IMR-90 (cell line): ENCODE data around the gene ANK2. TPM values are rescaled to one million over a fixed set of nuclear protein-coding genes. Genes with fewer than 3 reads are reported as not detected.

Source experiments
- ATAC-seq: fragments of 200-7000 bp; cut with Tn5 transposase; 2 replicates; pipeline ENCODE4 v1.9.1; 2020; ENCODE audit warnings: low read depth, mild to moderate bottlenecking, moderate library complexity
- BruUV-seq: library from RNA; stranded (reverse); fragments of 400-500 nt; replicated peaks from 2 replicates; lab custom pipeline; 2021; lab: Mats Ljungman, UMichigan
- CTCF ChIA-PET: fragments of 300-600 bp; formaldehyde crosslinking; extraction: SDS; loops from one replicate; lab custom pipeline; 2021; ENCODE audit warnings: antibody characterized with exemption; lab: Yijun Ruan, JAX
- POLR2A ChIA-PET: fragments of 300-600 bp; sonication (Branson Sonifier 250); formaldehyde crosslinking; loops from one replicate; lab custom pipeline; 2022; ENCODE audit warnings: antibody characterized with exemption; ENCODE audit not compliant: unreplicated experiment; lab: Charles Lee
- DNase-seq: peaks from one replicate; pipeline ENCODE4 v3.0.0; 2013
- H2AFZ ChIP-seq: replicated peaks from 2 replicates; pipeline ENCODE3; 2013; ENCODE audit warnings: low read length, mild to moderate bottlenecking; ENCODE audit not compliant: poor library complexity
- H2AK5ac ChIP-seq: 2 replicates; pipeline ENCODE4 v1.6.1; 2013; ENCODE audit warnings: low read depth, low read length, inconsistent platforms
- H2AK9ac ChIP-seq: replicated peaks from 2 replicates; pipeline ENCODE3; 2013; ENCODE audit warnings: mild to moderate bottlenecking, low read depth, low read length, moderate library complexity; ENCODE audit not compliant: poor library complexity
- H2BK120ac ChIP-seq: 2 replicates; pipeline ENCODE4 v1.6.1; 2013; ENCODE audit warnings: low read depth, low read length, inconsistent platforms
- H2BK15ac ChIP-seq: 3 replicates; pipeline ENCODE4 v1.6.1; 2013; ENCODE audit warnings: low read depth, low read length, inconsistent platforms
- H2BK20ac ChIP-seq: 2 replicates; pipeline ENCODE4 v1.6.1; 2013; ENCODE audit warnings: low read depth, mild to moderate bottlenecking, inconsistent platforms, low read length, moderate library complexity
- H2BK5ac ChIP-seq: 2 replicates; pipeline ENCODE4 v1.6.1; 2013; ENCODE audit warnings: mild to moderate bottlenecking, low read depth, low read length, inconsistent platforms; ENCODE audit not compliant: poor library complexity, severe bottlenecking
- H3K14ac ChIP-seq: replicated peaks from 2 replicates; pipeline ENCODE4 v1.6.1; 2013; ENCODE audit warnings: low read depth, low read length, inconsistent platforms
- H3K18ac ChIP-seq: 2 replicates; pipeline ENCODE4 v1.6.1; 2013; ENCODE audit warnings: low read depth, low read length, control low read depth
- H3K23ac ChIP-seq: 2 replicates; pipeline ENCODE4 v1.6.1; 2013; ENCODE audit warnings: low read depth, low read length, inconsistent platforms
- H3K27ac ChIP-seq: 2 replicates; pipeline ENCODE4 v1.5.1; 2013; ENCODE audit warnings: mild to moderate bottlenecking, control low read depth, low read length; ENCODE audit not compliant: insufficient read depth
- H3K27me3 ChIP-seq: 2 replicates; pipeline ENCODE4 v1.6.1; 2013; ENCODE audit warnings: low read length; ENCODE audit not compliant: control insufficient read depth, insufficient read depth
- H3K36me3 ChIP-seq: 2 replicates; pipeline ENCODE4 v1.6.1; 2013; ENCODE audit warnings: low read length, mixed read lengths; ENCODE audit not compliant: control insufficient read depth, insufficient read depth
- H3K4ac ChIP-seq: 2 replicates; pipeline ENCODE4 v1.6.1; 2013; ENCODE audit warnings: low read depth, low read length, inconsistent platforms
- H3K4me1 ChIP-seq: 2 replicates; pipeline ENCODE4 v1.6.1; 2013; ENCODE audit warnings: low read length, mixed read lengths; ENCODE audit not compliant: control insufficient read depth, insufficient read depth
- H3K4me2 ChIP-seq: 2 replicates; pipeline ENCODE4 v1.6.1; 2013; ENCODE audit warnings: low read depth, mild to moderate bottlenecking, control low read depth, low read length, moderate library complexity
- H3K4me3 ChIP-seq: 2 replicates; pipeline ENCODE4 v1.5.1; 2013; ENCODE audit warnings: low read depth, mild to moderate bottlenecking, control low read depth, low read length, moderate library complexity; ENCODE audit not compliant: insufficient read depth
- H3K56ac ChIP-seq: 2 replicates; pipeline ENCODE4 v1.6.1; 2013; ENCODE audit warnings: low read length, inconsistent platforms; ENCODE audit not compliant: insufficient read depth; ENCODE audit errors: extremely low read depth
- H3K79me1 ChIP-seq, 2 experiments: 2 replicates each; pipeline ENCODE4 v1.6.1; 2013; ENCODE audit warnings: low read length in 2 of 2, inconsistent platforms in 1 of 2, low read depth in 1 of 2
- H3K9ac ChIP-seq: 2 replicates; pipeline ENCODE4 v1.6.1; 2013; ENCODE audit warnings: low read depth, low read length, control low read depth
- H3K9me1 ChIP-seq: 2 replicates; pipeline ENCODE4 v1.6.1; 2013; ENCODE audit warnings: low read length, inconsistent platforms; ENCODE audit not compliant: insufficient read depth
- H3K9me3 ChIP-seq: 2 replicates; pipeline ENCODE4 v1.6.1; 2013; ENCODE audit warnings: low read length; ENCODE audit not compliant: control insufficient read depth, insufficient read depth
- H4K20me1 ChIP-seq: 2 replicates; pipeline ENCODE4 v1.6.1; 2013; ENCODE audit warnings: low read length, inconsistent platforms; ENCODE audit not compliant: insufficient read depth
- H4K5ac ChIP-seq: 2 replicates; pipeline ENCODE4 v1.6.1; 2013; ENCODE audit warnings: mild to moderate bottlenecking, low read depth, low read length, control low read depth
- H4K8ac ChIP-seq, 2 experiments: 2 replicates each; pipeline ENCODE4 v1.6.1; 2013; ENCODE audit warnings: low read depth in 2 of 2, low read length in 2 of 2, control low read depth in 1 of 2, inconsistent platforms in 1 of 2
- H4K91ac ChIP-seq: 2 replicates; pipeline ENCODE4 v1.6.1; 2013; ENCODE audit warnings: low read depth, low read length, inconsistent platforms; ENCODE audit not compliant: insufficient read depth
- CEBPB ChIP-seq: IDR thresholded peaks from 2 replicates; pipeline ENCODE4 v1.6.1; 2012; ENCODE audit warnings: low read depth, low read length, improper control_type of control experiment
- CHD1 ChIP-seq: IDR thresholded peaks from 2 replicates; pipeline ENCODE4 v1.6.1; 2012; ENCODE audit warnings: low read depth, low read length, improper control_type of control experiment
- MAFK ChIP-seq: IDR thresholded peaks from 2 replicates; pipeline ENCODE4 v1.6.1; 2012; ENCODE audit warnings: low read depth, low read length, improper control_type of control experiment
- NFE2L2 ChIP-seq: fragments of 150-350 bp; IDR thresholded peaks from 2 replicates; pipeline ENCODE4 v1.6.1; 2016; ENCODE audit warnings: low read depth, mild to moderate bottlenecking, low read length
- RAD21 ChIP-seq: IDR thresholded peaks from 2 replicates; pipeline ENCODE4 v1.6.1; 2012; ENCODE audit warnings: low read length, improper control_type of control experiment
- SMC3 ChIP-seq: fragments of 150-350 bp; IDR thresholded peaks from 2 replicates; pipeline ENCODE4 v1.6.1; 2016; ENCODE audit warnings: low read depth, mild to moderate bottlenecking, antibody characterized with exemption, low read length, moderate library complexity
- WGBS, 2 experiments: methylation state at CpG; one replicate each; pipeline versions ENCODE4 v1.1.5 to v1.1.7; 2013; ENCODE audit warnings: missing lambda C conversion rate in 2 of 2; ENCODE audit not compliant: insufficient read length in 1 of 2; ENCODE audit errors: extremely low coverage in 2 of 2; 5-methylcytosine and 5-hydroxymethylcytosine counted together
- dilution Hi-C: fragments of 300-500 bp; cut with HindIII; formaldehyde crosslinking; loops from one replicate; pipeline ENCODE4 v1.14.3; 2018; ENCODE audit warnings: low sequenced_read_pairs; ENCODE audit not compliant: unreplicated experiment
- in situ Hi-C: fragments of 300-500 bp; cut with MboI; formaldehyde crosslinking; loops from 3 replicates; pipeline ENCODE4 v1.14.3; 2019; ENCODE audit warnings: low sequenced_read_pairs, inconsistent platforms, mixed read lengths
- intact Hi-C: fragments of 100-400 bp; cut with micrococcal nuclease; formaldehyde crosslinking; loops from 2 replicates; pipeline ENCODE4 v1.10.0; 2022
- polyA plus RNA-seq, 3 experiments: library from polyadenylated mRNA; depleted of rRNA; stranded (reverse); fragments of >200 nt; gene quantifications; 2 replicates each; pipeline ENCODE4 v1.2.3, GENCODE V29; 2012; ENCODE audit warnings: low replicate concordance in 1 of 3
- total RNA-seq: library from RNA; depleted of rRNA; stranded (reverse); fragments of >200 nt; gene quantifications from 2 replicates; pipeline ENCODE4 v1.2.3, GENCODE V29; 2012
- TF ChIP-seq, protein P1 (sequence below): fragments of 150-350 bp; IDR thresholded peaks from 2 replicates; pipeline ENCODE4 v1.6.1; 2016; ENCODE audit warnings: low read depth, mild to moderate bottlenecking, low read length, moderate library complexity, borderline replicate concordance

The ANK2 gene
- total and polyA plus RNA-seq, 2 of the 4 experiments (the other 2 are of a cell fraction) = 0.82 to 6.6 TPM

- TF ChIP-seq RAD21 (no peak), CHD1 (no peak), MAFK (no peak), SMC3 (no peak), NFE2L2 (no peak), CEBPB (no peak)
- TF ChIP-seq, protein P1, sequence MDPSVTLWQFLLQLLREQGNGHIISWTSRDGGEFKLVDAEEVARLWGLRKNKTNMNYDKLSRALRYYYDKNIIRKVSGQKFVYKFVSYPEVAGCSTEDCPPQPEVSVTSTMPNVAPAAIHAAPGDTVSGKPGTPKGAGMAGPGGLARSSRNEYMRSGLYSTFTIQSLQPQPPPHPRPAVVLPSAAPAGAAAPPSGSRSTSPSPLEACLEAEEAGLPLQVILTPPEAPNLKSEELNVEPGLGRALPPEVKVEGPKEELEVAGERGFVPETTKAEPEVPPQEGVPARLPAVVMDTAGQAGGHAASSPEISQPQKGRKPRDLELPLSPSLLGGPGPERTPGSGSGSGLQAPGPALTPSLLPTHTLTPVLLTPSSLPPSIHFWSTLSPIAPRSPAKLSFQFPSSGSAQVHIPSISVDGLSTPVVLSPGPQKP = no peak
- CTCF ChIA-PET = no interaction called here
Observed at GRCh38 chr4:113335746-113336145, 286.3 kb downstream of the ANK2 start.

More at GRCh38 chr4:113335746-113336145, 286.3 kb downstream of the ANK2 start:
- H3K14ac ChIP-seq = no peak overlapping the region
- no peak overlapping the region for H2AFZ ChIP-seq
- no peak overlapping the region for H3K4ac ChIP-seq
- no peaks in the 10 kb centered on the region for H3K4me1 ChIP-seq
- no peak overlapping the region for H3K56ac ChIP-seq
- H3K79me1 ChIP-seq = no peaks in the 10 kb centered on the region
- H3K27ac ChIP-seq = no peak overlapping the region
- no peak for DNase-seq
- dilution Hi-C loops = no loop called here
- H3K9ac ChIP-seq = no peak overlapping the region
- H3K18ac ChIP-seq = no peak overlapping the region
- intact Hi-C loops = no loop called here
- no peak overlapping the region for H2AK9ac ChIP-seq
- no peaks in the 10 kb centered on the region for H4K20me1 ChIP-seq
- BruUV-seq = no TSS peak
- 100% methylated on average over 2 of the region's 10 CpGs; no CpG with 5 or more reads in 1 of the 2 experiments for WGBS, 2 experiments
- H2BK20ac ChIP-seq = no peak overlapping the region
- H4K91ac ChIP-seq = no peak overlapping the region
- no peak overlapping the region for H3K23ac ChIP-seq
- no peak overlapping the region for H3K4me3 ChIP-seq
- no peak overlapping the region for H2BK15ac ChIP-seq
- ATAC-seq = no peak
- H3K9me1 ChIP-seq = no peaks in the 10 kb centered on the region
- H4K5ac ChIP-seq = no peak overlapping the region
- H2AK5ac ChIP-seq = no peak overlapping the region
- in situ Hi-C loops = no loop called here
- POLR2A ChIA-PET = no interaction called here
- no peaks in the 10 kb centered on the region; the same call in 1 of the 2 replicates for H3K27me3 ChIP-seq
- no peak overlapping the region for H2BK5ac ChIP-seq
- H3K4me2 ChIP-seq = no peak overlapping the region
- H2BK120ac ChIP-seq = no peak overlapping the region
- no peaks in the 10 kb centered on the region for H3K36me3 ChIP-seq
- no peaks in the 10 kb centered on the region for H3K9me3 ChIP-seq
- H4K8ac ChIP-seq = no peak overlapping the region
